CD14-positive monocyte (primary cell): ENCODE results near the gene PPFIA3. TPM values are rescaled to one million over a fixed set of nuclear protein-coding genes. Genes with fewer than 3 reads are reported as not detected.

Experiments
- DNase-seq, 3 donors: peaks; one replicate each; pipeline ENCODE4 v3.0.0-alpha.2; 2011 to 2022
- H2AFZ ChIP-seq: 2 replicates; pipeline ENCODE4 v1.6.0; 2012; ENCODE audit warnings: mild to moderate bottlenecking, low read depth, low read length, inconsistent platforms; ENCODE audit not compliant: insufficient read depth, poor library complexity, severe bottlenecking
- H3K27ac ChIP-seq, 2 donors: 1 replicate in 1 of 2; 2 replicates in 1 of 2; pipeline ENCODE4 v1.5.1; 2012 to 2013; ENCODE audit warnings: low read length in 2 of 2, control low read depth in 1 of 2, inconsistent platforms in 1 of 2, low read depth in 1 of 2, mild to moderate bottlenecking in 1 of 2
- H3K27me3 ChIP-seq, 2 donors: one replicate each; pipeline versions ENCODE4 v1.6.0 to v1.6.1; 2011 to 2013; ENCODE audit warnings: low read length in 2 of 2; ENCODE audit not compliant: control insufficient read depth in 2 of 2, insufficient read depth in 2 of 2
- H3K36me3 ChIP-seq, 2 donors: replicated peaks in 1 of 2; 1 replicate in 1 of 2; 2 replicates in 1 of 2; pipeline versions ENCODE4 v1.5.1 to v1.6.1; 2012 to 2013; ENCODE audit warnings: low read length in 2 of 2, control low read depth in 1 of 2, inconsistent platforms in 1 of 2, mild to moderate bottlenecking in 1 of 2; ENCODE audit not compliant: insufficient read depth in 2 of 2, control insufficient read depth in 1 of 2
- H3K4me1 ChIP-seq, 2 donors: 1 replicate in 1 of 2; 2 replicates in 1 of 2; pipeline versions ENCODE4 v1.5.1 to v1.6.1; 2012 to 2013; ENCODE audit warnings: low read length in 2 of 2, control low read depth in 1 of 2, inconsistent platforms in 1 of 2, mild to moderate bottlenecking in 1 of 2, moderate library complexity in 1 of 2; ENCODE audit not compliant: insufficient read depth in 2 of 2, control insufficient read depth in 1 of 2
- H3K4me2 ChIP-seq: replicated peaks from 2 replicates; pipeline ENCODE3; 2012; ENCODE audit warnings: low read length, moderate library complexity, mild to moderate bottlenecking; ENCODE audit not compliant: poor library complexity, severe bottlenecking; ENCODE audit errors: extremely low read depth
- H3K4me3 ChIP-seq, 3 experiments: fragments of 200-600 bp in 1 of 3; sonication (generic) in 1 of 3; replicated peaks in 1 of 3; 1 replicate in 2 of 3; 2 replicates in 1 of 3; pipeline ENCODE4 v1.5.1; 2011 to 2013; ENCODE audit warnings: low read length in 3 of 3, mild to moderate bottlenecking in 3 of 3, control low read depth in 2 of 3, low read depth in 2 of 3, inconsistent platforms in 1 of 3, moderate library complexity in 1 of 3
- H3K79me2 ChIP-seq: 2 replicates; pipeline ENCODE4 v1.6.0; 2012; ENCODE audit warnings: mild to moderate bottlenecking, control low read depth, inconsistent platforms, low read length, moderate library complexity; ENCODE audit not compliant: insufficient read depth
- H3K9ac ChIP-seq: 2 replicates; pipeline ENCODE4 v1.6.0; 2017; ENCODE audit warnings: low read length, mild to moderate bottlenecking; ENCODE audit not compliant: insufficient read depth, poor library complexity, severe bottlenecking
- H3K9me3 ChIP-seq, 2 donors: replicated peaks in 1 of 2; 1 replicate in 1 of 2; 2 replicates in 1 of 2; pipeline versions ENCODE4 v1.5.1 to v1.6.1; 2012 to 2013; ENCODE audit warnings: low read length in 2 of 2, control low read depth in 1 of 2; ENCODE audit not compliant: control insufficient read depth in 1 of 2, insufficient read depth in 1 of 2
- H4K20me1 ChIP-seq: 2 replicates; pipeline ENCODE4 v1.6.0; 2012; ENCODE audit warnings: mild to moderate bottlenecking, low read length, control low read depth, moderate library complexity; ENCODE audit not compliant: insufficient read depth
- H3K27ac Mint-ChIP-seq, 7 donors: one replicate each; pipeline ENCODE4 v1.8.0; 2020; ENCODE audit warnings: mild to moderate bottlenecking in 7 of 7, mixed read lengths in 7 of 7, moderate library complexity in 6 of 7, inconsistent platforms in 2 of 7
- H3K27me3 Mint-ChIP-seq, 3 donors: one replicate each; pipeline ENCODE4 v1.8.0; 2021 to 2022; ENCODE audit warnings: low read depth in 3 of 3, mild to moderate bottlenecking in 3 of 3, mixed read lengths in 3 of 3, moderate library complexity in 3 of 3, inconsistent platforms in 1 of 3
- H3K36me3 Mint-ChIP-seq, 2 donors: one replicate each; pipeline ENCODE4 v1.8.0; 2020; ENCODE audit warnings: mixed read lengths in 2 of 2, inconsistent platforms in 1 of 2, mild to moderate bottlenecking in 1 of 2
- H3K4me1 Mint-ChIP-seq: one replicate; pipeline ENCODE4 v1.8.0; 2020; ENCODE audit warnings: mild to moderate bottlenecking, mixed read lengths
- H3K4me3 Mint-ChIP-seq, 2 donors: one replicate each; pipeline ENCODE4 v1.8.0; 2020; ENCODE audit warnings: mild to moderate bottlenecking in 2 of 2, mixed read lengths in 2 of 2, moderate library complexity in 1 of 2
- H3K9me3 Mint-ChIP-seq, 7 donors: one replicate each; pipeline ENCODE4 v1.8.0; 2020 to 2022; ENCODE audit warnings: mixed read lengths in 7 of 7, mild to moderate bottlenecking in 6 of 7, moderate library complexity in 6 of 7, inconsistent platforms in 2 of 7
- CTCF ChIP-seq: fragments of 200-600 bp; IDR thresholded peaks from one replicate; pipeline ENCODE4 v1.8.0; 2022; ENCODE audit warnings: antibody characterized with exemption, mild to moderate bottlenecking
- WGBS: methylation state at CpG from one replicate; pipeline ENCODE4 v1.1.5; 2013; ENCODE audit warnings: missing lambda C conversion rate; ENCODE audit not compliant: insufficient coverage; 5-methylcytosine and 5-hydroxymethylcytosine counted together
- intact Hi-C, 2 donors: fragments of 100-400 bp; cut with micrococcal nuclease; formaldehyde crosslinking; loops; one replicate each; pipeline versions ENCODE4 v1.15.0 to v1.15.1; 2023
- polyA plus RNA-seq, 3 donors: library from polyadenylated mRNA; depleted of rRNA in 1 of 3; unstranded in 2 of 3; stranded (reverse) in 1 of 3; fragments of 300-500 nt in 2 of 3; fragments of >200 nt in 1 of 3; fragmentation: Illumina TruSeq in 2 of 3; gene quantifications; 1 replicate in 2 of 3; 2 replicates in 1 of 3; pipeline ENCODE4 v1.2.3, GENCODE V29; 2012 to 2021

Gene PPFIA3
- polyA plus RNA-seq, 3 donors: 0.43 TPM; not detected in 2

- Histone ChIP-seq H3K36me3 (no peaks in the 10 kb centered on the region), H2AFZ (no peak overlapping the region), H3K27me3 (peaks cover 0 to 17% of the 10 kb centered on the region in 2 donors), H3K4me2 (no peak overlapping the region), H3K9ac (no peak overlapping the region), H3K79me2 (no peaks in the 10 kb centered on the region), H4K20me1 (no peaks in the 10 kb centered on the region), H3K9me3 (peaks cover 0 to 12% of the 10 kb centered on the region in 2 donors), H3K4me3 (no peak overlapping the region), H3K4me1 (peaks cover 15 to 27% of the 10 kb centered on the region in 2 donors), H3K27ac (no peak overlapping the region)
- intact Hi-C loops: no loop called here
- Mint-ChIP-seq H3K27ac (peak overlapping the region in 2 of 7 donors; percentile 37 to 53), H3K4me1 (peaks cover 25% of the 10 kb centered on the region), H3K36me3 (no peaks in the 10 kb centered on the region), H3K27me3 (peaks cover 18 to 30% (median 26%) of the 10 kb centered on the region in 3 donors), H3K4me3 (no peak overlapping the region), H3K9me3 (peaks cover 13 to 18% (median 15%) of the 10 kb centered on the region in 7 donors)
- no peak for DNase-seq
- WGBS: no CpG with 5 or more reads among the region's 5 CpGs
- TF ChIP-seq CTCF: no peak
Measured at GRCh38 chr19:49135686-49136085, 16.3 kb downstream of the PPFIA3 start.

- no peak for TF ChIP-seq CTCF
- H3K27me3 ChIP-seq: peaks cover 0 to 17% of the 10 kb centered on the region in 2 donors
- Mint-ChIP-seq H3K27ac (no peak overlapping the region), H3K4me1 (peaks cover 25% of the 10 kb centered on the region), H3K4me3 (no peak overlapping the region), H3K27me3 (peaks cover 20 to 30% (median 26%) of the 10 kb centered on the region in 3 donors), H3K36me3 (no peaks in the 10 kb centered on the region), H3K9me3 (peaks cover 13 to 17% (median 13%) of the 10 kb centered on the region in 7 donors)
- no peaks in the 10 kb centered on the region for H4K20me1 ChIP-seq
- no peak overlapping the region for H2AFZ ChIP-seq
- intact Hi-C loops: no loop called here
- peaks cover 15 to 27% of the 10 kb centered on the region in 2 donors for H3K4me1 ChIP-seq
- H3K27ac ChIP-seq: no peak overlapping the region
- H3K36me3 ChIP-seq: no peaks in the 10 kb centered on the region
- no peak overlapping the region for H3K4me3 ChIP-seq
- WGBS: 92% methylated on average over 8 of the region's 10 CpGs
- H3K9ac ChIP-seq: no peak overlapping the region
- H3K79me2 ChIP-seq: no peaks in the 10 kb centered on the region
- peaks cover 0 to 12% of the 10 kb centered on the region in 2 donors for H3K9me3 ChIP-seq
- no peak for DNase-seq
- no peak overlapping the region for H3K4me2 ChIP-seq
Measured at GRCh38 chr19:49136771-49137171, 17.4 kb downstream of the PPFIA3 start.
